ENCODE results near the gene RNGTT.

RNGTT gene

GRCh38 chr6:88650029-88650619 is 313.3 kb downstream of the RNGTT start:
- DNase-seq, result no peak

- no peak for DNase-seq
Observed at GRCh38 chr6:88641178-88641903, 322.1 kb downstream of the RNGTT start.

GRCh38 chr6:88637761-88638545 is 325.5 kb downstream of the RNGTT start:
- DNase-seq, result no peak

GRCh38 chr6:88636871-88637270 is 326.5 kb downstream of the RNGTT start:
- no peak for DNase-seq

GRCh38 chr6:88633782-88634181 is 329.6 kb downstream of the RNGTT start:
- no peak for DNase-seq

- DNase-seq, result no peak
Observed at GRCh38 chr6:88631830-88632229, 331.6 kb downstream of the RNGTT start.

GRCh38 chr6:88629838-88630494 is 333.5 kb downstream of the RNGTT start:
- peak; percentile 62 for DNase-seq

GRCh38 chr6:88626460-88626859 is 337.0 kb downstream of the RNGTT start:
- peak; percentile 50 for DNase-seq

GRCh38 chr6:88623531-88623930 is 339.9 kb downstream of the RNGTT start:
- DNase-seq, result no peak

GRCh38 chr6:88619951-88620350 is 343.5 kb downstream of the RNGTT start:
- no peak for DNase-seq

- DNase-seq, result no peak
Observed at GRCh38 chr6:88616380-88616779, 347.0 kb downstream of the RNGTT start.

- no peak for DNase-seq
Observed at GRCh38 chr6:88614316-88614877, 349.0 kb downstream of the RNGTT start.

- DNase-seq, result no peak
Observed at GRCh38 chr6:88612631-88613030, 350.8 kb downstream of the RNGTT start.

GRCh38 chr6:88611721-88612120 is 351.7 kb downstream of the RNGTT start:
- DNase-seq, result no peak

- DNase-seq, result no peak
Observed at GRCh38 chr6:88609983-88610382, 353.4 kb downstream of the RNGTT start.

GRCh38 chr6:88605271-88605670 is 358.1 kb downstream of the RNGTT start:
- DNase-seq, result no peak

- no peak for DNase-seq
Observed at GRCh38 chr6:88599571-88599970, 363.8 kb downstream of the RNGTT start.

- no peak for DNase-seq
Observed at GRCh38 chr6:88596801-88597200, 366.6 kb downstream of the RNGTT start.

- no peak for DNase-seq
Observed at GRCh38 chr6:88588938-88589337, 374.5 kb downstream of the RNGTT start.

GRCh38 chr6:88587150-88587520 is 376.3 kb downstream of the RNGTT start:
- no peak for DNase-seq

GRCh38 chr6:88586371-88587149 is 376.9 kb downstream of the RNGTT start:
- DNase-seq, result no peak

- no peak for DNase-seq
Observed at GRCh38 chr6:88585276-88585692, 378.1 kb downstream of the RNGTT start.

All from NCI-H1105 treated with DMSO at 0.1 percent for 48 hours (cell line).